Activated CD4-positive, CD25-positive, alpha-beta regulatory T cell treated with anti-CD3 and anti-CD28 coated beads, Interleukin-2, amount 50 U/mL, for 72 hours (primary cell): ENCODE results near the gene INCA1.
A peak's percentile ranks its signal among the peaks of the same experiment; 100 is the strongest.

ENCODE experiments used
- DNase-seq: peaks from one replicate; pipeline ENCODE4 v3.0.0; 2021

The INCA1 gene

GRCh38 chr17:5003214-5003867, 6.0 kb upstream of the INCA1 start:
- DNase-seq, result no peak

DNA sequence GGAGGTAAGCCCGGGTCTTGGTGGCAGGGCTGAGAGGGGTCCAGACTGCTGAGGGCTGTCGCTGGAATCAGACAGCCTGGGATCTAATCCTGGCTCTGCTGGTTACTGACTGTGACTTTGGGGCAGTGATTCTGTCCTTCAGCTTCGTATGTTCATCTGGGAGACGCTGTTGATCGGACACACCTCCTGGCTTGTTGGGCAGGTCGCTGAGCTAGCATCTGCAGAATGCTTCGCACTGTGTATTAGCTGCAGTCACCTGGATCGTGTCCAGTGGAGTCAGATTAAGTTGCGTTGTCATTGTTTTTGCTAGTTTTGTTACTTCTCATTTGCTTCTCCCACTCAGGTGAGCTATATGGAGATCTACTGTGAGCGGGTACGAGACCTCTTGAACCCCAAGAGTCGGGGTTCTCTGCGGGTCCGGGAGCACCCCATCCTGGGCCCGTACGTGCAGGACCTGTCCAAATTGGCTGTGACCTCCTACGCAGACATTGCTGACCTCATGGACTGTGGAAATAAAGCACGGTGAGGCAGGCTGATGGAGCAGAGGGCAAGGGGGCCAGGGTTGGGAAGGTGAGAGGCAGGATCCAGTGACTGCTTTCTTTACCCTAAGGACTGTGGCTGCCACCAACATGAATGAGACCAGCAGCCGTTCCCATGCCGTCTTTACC, 4.9 kb upstream of the INCA1 start:
- DNase-seq, result no peak

GRCh38 chr17:5000237-5000639, 2.9 kb upstream of the INCA1 start:
- no peak for DNase-seq

DNA sequence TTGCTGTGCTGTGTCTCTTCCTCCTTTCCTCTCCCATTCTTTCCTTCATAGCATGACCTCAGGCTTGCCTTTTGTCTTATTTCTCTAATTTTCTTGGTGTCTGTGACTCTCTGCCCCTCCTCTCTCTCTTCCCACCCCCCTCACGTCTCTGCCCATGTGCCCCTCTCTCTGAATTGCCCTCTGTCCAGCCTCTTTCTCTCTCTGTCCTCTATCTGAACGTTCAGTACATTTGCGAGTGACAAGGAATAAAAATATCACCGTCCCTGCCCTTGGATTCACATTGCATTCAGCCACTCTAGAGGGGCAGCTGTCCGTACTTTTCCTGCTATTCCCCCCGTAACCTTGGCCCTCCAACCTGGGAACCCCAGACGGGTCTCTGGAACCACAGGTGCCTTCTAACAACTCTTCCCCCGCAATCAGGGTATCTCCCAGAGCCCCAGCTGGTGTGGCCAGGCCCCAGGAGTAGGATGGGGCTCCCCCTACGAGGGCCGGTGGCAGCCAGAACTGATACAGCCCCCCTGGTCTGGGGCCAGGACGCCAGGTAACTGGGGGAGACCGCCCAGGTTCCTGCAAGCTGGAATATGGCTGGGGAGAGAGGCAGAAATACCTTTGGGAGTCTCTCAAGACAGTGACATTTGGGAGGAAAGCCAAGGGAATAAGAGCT, 2.2 kb upstream of the INCA1 start:
- no peak for DNase-seq

DNA sequence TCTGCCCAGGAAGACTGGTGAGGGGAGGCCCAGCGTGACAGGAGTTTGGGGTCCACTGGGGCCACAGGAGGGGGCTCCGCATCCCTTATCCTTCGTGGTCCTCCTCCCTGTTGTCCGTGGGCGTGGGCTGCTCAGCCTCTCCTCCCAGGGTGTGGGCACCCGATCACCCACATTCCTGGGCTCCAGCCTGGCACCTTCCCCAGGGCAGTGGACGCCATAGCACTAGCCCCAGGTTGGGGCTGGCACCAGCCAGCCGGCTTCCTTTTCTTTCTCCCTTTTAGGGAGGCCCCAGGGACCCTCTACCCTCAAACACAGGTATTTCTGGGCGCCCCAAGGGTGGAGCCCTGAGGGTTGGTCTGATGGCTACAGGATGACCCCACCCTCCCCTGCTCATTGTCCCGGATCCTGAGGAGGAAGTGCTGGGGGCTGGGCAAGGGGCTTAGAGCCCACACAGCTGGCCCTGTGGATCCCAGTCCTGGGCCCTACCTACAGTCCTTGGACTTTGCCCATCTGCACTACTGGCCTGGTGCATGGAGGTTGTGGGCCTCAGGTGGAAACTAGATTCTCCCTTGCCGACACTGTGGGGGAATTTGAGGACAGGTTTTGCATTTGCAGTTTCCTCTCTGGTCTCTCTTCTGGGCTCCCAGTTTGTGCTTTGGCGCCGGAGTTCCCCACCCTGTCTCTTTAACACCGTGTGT, 1.6 kb upstream of the INCA1 start:
- no peak for DNase-seq

DNA sequence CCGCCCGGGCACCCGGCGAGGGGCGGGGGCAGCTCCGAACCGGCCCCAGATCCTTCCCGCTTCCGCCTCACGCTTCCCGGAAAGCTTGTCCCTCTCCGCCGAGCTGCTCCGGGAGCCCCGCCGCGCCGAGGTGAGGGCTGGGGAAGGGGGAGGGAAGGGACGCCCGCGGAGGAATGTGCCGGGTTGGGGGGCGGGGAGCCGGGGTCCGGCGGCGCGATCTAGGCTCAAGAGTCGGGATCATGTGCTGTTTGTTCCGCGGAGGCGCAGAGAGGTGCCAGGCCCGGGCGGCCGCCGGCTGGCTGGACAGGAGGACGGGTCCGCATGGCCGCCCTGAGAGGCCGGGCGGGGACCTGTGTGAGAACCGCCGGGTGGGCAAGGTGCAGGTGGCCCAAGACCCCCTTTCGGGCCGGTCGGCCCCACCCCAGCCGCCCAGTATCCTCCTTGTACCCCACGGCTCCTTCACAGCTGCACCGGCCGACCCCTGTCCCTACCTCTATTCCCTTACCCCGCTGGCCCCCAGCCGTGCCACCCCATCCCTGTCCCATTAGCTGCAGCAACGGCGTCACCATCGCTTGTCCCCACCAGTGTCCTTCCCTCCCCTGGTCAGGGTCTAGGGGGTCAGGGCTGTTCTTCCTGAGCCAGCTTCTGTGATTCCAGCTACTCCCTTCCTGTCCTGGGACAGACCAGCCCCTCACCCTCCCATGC, 857 bp upstream of the INCA1 start:
- peak; percentile 37 for DNase-seq

DNA sequence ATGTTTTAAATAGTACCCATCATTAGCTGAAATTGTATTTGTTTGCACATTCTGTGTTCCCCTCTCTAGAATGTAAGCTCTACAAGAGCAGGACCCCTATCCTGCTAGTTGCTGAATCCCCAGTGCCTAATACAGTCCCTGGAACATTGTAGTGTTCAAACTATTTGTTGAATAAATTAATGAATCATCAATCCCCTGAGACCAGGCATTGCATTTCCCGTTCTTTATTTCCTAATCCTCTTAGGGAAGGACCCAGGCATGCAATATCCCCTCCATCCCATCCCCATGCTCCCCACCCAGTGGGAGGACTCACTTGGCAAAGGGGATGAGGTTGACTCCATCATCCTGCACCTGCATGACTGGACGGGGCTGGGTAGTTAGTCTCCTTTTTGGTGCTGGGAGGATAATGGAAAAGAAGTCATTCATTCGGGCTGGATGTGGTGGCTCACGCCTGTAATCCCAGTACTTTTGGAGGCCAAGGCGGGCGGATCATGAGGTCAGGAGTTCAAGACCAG, 3.2 kb downstream of the INCA1 start:
- DNase-seq, result no peak

GRCh38 chr17:4987767-4988567, 9.4 kb downstream of the INCA1 start:
- DNase-seq, result no peak

DNA sequence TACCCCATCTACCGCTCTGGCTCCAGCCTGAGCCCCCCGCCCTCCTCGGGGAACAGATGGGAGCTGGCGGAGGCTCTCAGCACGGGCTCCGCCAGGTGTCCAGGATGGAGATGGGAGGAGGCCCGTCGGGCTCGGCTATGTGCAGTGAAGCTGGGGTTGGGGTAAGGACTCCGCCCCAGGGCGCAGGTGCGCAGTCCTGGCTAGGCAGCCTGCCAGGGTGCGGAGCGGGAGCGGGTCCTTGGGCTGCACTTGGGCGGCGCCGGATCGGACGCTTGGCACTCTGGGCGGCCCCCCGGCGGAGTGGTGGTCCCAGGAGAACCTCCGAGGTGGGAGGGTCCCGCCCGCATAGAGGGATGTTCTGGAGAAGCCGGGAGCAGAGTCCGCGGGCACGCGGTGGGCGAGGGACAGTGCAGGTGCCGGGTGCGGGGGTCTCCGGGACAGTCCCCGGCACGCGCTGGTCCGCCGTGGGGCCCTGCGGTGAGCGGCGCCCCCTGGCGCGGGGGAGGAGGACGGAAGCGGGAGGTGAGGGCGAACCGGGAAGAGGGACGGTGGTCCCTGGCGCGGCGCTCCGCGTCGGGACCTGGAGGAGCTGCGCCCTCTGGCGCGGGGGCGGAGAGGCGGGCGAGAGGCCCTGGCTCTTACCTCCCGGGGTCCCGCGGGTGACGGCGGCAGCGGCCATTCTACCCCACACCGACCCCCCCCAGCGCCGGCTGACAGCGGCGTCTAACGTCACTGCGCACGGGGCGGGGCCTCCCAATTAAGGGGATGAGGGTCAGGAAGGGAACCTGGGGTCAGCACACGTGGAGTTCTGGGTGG, 10.2 kb downstream of the INCA1 start, which contains the start of gene CAMTA2:
TSS of gene CAMTA2 (minus strand) at position 725 of the 816 bp plus-strand sequence. CDS start 1,453 bp downstream, outside the sequence.
- peak; percentile 86 for DNase-seq

GRCh38 chr17:4986403-4986802, 10.9 kb downstream of the INCA1 start:
- no peak for DNase-seq

DNA sequence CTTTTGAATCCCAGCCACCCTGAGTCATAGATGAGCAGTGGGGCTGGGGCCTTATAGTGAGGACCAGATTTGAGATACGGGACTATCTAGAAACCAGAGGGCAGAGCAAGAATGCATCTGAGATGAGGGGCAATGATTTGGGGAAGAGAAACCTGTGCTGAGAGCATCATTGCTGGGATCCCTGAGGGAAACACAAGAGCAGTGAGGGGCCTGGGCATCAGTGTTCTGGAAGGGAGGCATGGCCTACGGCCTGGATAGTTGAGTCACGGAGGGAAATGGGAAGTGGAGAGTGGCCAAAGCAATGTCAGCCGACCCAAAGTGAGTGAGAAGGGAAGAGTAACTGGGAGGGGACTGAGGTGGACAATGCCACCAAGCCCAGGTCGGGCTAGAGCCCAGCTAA, 15.0 kb downstream of the INCA1 start:
- no peak for DNase-seq

DNA sequence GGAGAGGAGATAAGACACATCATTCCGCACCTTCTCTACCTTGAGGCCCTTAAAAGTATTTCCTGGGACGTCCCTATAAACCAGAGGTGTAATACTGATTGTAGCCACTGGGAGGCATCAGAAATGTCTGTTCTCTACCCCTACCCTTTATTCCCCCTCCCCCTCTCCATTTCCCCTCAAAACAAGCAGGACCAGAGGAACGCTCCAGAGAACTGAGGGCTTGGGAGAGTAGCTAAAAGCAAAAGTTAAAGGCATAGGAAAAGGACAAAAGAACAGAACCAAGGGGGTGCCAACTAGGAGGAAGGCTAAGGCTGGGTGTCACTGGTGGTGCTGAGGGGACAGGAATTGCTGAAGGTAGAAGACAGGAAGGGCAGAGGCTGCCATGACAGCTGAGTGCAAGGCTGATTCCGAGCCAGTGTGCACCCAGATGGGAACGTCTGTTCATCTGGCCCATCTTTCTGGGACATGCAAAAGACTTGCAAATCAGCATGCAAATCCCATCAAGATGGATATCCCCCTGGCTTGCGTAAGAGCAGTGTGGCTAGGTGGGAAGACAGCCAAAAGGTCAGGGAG, 16.6 kb downstream of the INCA1 start:
- no peak for DNase-seq

- DNase-seq, result no peak
Observed at GRCh38 chr17:4978726-4979125, 18.6 kb downstream of the INCA1 start.

DNA sequence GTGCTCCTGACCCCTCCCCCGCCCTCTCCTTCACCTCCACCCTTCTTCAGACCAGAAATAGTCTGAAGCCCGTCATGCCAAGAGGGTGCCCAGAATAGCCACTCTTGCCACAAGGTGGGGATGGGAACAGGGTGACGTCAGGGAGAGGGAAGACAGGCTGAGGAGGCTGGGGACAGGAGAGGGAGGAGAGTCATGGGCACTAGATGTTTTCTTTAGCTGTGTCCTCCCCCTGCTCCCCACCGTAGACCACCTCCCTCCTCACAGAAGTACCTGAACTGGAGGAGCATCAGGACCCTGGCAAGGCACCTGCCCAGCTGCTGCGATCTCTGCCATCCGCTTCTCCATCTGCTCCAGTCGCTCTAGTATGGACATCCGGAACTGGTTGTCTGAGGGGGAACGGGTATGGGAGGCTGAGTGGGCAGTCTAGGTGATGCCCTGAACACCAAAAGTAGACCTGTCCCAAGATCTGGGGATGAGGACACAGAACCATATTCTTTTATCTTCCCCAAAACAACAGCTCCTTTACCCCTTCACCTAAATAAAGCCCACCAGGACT, 23.1 kb downstream of the INCA1 start:
- no peak for DNase-seq

DNA sequence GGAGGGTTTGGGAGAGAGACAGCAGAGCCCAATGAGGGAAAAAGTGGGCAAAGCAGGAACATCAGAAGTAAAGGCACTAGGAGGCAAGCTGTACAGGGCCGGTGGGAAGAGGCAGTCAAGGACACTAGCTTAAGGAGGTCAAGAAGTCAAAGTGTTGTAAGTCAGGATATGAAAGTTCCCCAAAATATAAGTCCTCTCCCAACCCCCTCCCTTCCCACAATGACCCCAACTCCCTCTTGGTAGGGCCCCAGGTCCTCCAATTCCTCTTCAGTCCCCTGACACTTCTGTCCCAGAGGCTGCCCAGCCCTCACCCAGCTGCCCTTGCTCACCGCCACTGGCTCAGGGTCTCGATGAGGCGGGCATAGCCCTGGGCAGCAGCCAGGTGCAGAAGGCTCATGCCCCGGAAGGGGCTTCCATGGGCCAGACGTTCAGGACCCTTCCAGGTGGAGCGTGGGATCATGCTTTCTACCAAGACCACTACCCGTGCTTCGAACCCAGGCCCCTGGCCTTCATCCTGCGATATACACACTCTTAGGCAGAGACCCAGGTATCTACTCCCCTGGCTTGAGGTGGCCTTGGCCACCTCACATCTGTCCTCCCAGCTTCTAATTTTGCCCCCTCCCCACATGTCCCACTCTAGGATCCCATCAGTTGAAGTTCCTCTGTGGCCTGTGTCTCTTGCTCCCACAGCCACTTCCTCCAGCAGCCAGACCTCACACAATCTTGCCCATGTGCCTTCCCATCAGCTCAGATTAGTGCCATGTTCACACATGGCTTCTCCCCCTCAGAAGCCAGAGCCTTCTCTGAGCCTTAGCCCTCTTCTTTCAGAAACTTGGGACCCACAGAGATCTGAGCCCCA, 23.8 kb downstream of the INCA1 start:
- DNase-seq, result no peak

GRCh38 chr17:4972752-4973151, 24.6 kb downstream of the INCA1 start:
- no peak for DNase-seq

DNA sequence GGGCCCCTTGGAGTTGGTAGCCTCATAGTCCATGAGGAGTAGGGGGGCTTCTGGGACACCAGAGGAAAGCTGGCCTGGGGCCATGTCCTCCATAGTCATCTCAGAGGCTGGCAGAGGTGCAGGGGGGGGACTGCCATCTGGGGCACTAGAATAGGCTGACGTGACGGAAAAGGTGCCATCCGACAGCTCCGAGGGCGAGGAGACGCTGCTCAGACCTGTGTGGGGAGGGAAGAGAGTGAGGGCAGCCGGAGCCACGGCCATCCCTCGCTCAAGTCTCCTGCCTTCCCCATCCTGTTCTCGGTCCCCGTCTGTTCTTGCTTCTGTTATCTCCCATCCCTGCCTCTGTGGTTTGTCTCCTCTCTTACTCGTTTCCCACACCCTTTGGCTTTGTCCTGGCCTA, 25.0 kb downstream of the INCA1 start:
- no peak for DNase-seq

DNA sequence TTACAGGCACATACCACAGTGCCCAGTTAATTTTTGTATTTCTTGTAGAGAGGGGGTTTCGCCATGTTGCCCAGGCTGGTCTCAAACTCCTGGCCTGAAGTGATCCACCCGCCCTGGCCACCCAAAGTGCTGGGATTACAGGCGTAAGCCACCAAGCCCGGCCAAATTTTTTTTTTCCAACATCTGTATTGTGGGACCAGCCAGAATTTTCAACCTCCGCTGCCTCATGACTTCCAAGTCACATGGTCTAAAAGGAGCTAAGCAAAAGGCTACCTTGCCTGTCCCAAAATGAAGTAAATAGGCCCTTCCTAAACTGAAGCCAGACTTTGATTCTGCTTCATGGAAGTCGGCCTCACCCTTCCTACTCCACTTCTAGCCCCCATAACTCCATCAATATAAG, 25.5 kb downstream of the INCA1 start:
- no peak for DNase-seq

- DNase-seq, result no peak
Observed at GRCh38 chr17:4970273-4970672, 27.0 kb downstream of the INCA1 start.
